AG08395 (cell line): Measurements from ENCODE around the gene EMC1.
A peak's percentile ranks its signal among the peaks of the same experiment; 100 is the strongest.
"Not testable (repeated sequence)": the region's sequence is repeated elsewhere in the genome, so short reads cannot be mapped to it uniquely, and the experiment has no call there.

Source experiments
- DNase-seq: peaks from one replicate; pipeline ENCODE4 v3.0.0; 2012; ENCODE audit warnings: mixed read lengths, low spot score

The EMC1 gene

GRCh38 chr1:19216585-19216984 lies 34.7 kb downstream of the EMC1 start:
- DNase-seq, result not testable (repeated sequence)

- DNase-seq, result no peak
These were observed 37.7 kb downstream of the EMC1 start for GRCh38 chr1:19213580-19213979.

DNA sequence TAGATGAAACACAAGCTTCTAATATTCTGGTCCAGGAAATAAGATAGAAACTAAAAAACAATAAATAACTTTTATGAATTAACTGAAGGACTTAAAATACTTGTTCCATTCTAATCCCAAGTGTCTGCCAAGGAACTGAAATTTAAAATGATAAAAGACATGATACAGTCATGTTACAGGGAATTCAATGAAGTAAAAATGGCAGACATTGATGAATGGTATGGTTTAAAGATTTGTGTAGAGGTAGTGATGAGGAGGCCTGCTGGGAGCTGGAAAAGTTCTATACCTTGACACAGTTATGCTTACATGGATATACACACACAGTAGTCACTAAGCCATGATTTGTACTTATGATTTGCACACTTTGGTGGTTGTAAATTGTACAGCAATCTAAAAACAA lies 39.2 kb downstream of the EMC1 start:
- no peak for DNase-seq

- DNase-seq, result no peak
These were observed 40.4 kb downstream of the EMC1 start for GRCh38 chr1:19210772-19211549.

DNA sequence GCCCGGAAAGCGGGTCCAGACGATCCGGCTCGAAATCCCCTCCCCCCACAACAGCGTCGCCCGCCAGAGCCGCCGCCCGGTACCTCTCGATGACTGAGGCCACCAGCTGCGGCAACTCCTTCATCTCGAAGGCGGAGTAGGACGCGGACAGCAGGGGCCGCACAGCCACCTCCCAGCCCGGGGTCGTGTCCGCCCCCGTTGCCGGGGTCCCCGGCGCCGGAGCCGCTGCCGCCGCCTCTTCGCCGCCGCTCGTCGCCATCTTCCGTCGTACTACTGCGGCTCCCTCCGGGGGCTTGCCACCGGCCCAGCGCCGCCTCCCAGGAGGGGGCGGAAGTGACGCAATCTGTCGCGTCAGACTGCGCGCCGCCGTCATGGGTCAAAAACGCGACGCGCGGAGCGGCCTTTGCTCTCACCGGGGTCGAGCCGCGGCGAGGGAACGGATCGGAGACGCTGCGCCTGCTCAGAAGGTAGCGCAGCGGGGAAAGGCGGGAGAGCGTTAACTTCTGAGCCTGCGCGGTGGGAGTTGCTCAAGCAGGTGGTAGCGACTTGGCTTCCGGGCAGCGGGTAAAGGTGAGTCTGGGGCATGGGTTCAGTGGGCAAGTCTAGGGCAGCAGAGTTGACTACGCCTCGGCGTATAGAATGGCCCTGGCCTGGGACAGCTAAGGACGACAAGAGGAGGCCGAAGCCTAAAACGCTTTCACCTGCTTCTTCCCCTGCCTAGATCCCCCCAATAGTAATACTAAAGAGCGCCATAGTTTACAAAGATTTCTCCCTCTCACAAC lies 41.1 kb downstream of the EMC1 start, which contains the start of gene UBR4:
UBR4 (minus strand) TSS at position 277 of the 782 bp plus-strand sequence; CDS start at position 259, 18 bp downstream.
- DNase-seq, result peak; percentile 95

DNA sequence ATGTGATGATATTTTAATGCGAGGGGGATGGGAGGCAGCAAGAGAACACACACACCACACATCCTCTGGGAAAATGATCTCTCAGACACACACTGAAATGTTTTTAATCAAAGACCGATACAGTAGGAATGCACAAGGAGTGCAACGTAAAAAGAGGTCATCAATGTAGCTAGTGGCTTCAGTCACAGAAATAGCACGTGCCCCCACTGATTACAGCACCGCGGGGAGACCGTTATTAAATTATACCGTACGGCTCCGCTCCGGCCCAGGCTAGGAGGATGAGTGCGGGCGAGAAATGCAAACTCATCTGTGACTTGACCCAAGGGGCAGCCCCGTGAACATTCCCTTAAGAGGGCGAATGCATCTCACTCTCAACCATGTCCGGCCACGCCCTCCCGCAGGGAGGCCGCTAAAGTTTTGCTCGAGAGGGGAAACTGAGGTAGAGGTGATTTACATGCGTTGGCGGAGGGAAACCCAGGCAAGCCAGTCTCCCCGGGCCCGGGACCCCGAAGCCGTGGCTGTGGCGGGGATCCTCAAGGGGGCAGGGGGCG lies 41.8 kb downstream of the EMC1 start:
- DNase-seq, result no peak

DNA sequence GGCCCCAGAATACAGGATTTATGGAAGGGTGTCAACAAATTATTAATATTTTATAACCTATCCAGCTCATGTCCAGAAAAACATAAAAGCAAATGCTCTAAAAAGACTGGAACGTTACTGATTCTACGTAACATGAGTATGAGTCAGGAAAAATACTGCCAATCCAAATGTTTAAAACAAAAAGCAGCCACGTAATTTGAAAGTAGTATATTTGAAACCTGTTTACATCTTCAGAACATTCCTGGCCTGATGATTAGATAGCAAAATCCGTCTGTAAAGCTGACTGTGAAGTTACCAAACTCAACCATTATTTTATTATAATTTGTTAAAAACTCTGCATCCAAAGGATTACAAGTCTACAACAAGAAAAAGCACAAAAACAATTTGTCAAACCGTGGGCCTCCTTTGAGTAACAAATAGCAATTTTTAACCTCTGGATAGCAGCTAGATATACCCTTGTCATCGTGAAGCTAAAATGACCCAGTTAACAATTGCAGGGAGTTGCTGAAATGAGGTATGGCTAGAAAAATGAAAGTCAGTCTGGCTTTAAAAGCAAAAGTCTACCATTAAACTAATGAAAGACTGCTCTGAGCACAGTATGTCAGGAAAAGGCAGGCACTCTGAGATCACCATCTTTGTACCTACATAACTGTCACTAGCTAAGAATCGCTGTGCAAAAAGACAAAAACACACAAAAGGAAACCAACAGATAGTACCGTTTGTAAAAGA lies 42.5 kb downstream of the EMC1 start:
- peak; percentile 29 for DNase-seq

DNA sequence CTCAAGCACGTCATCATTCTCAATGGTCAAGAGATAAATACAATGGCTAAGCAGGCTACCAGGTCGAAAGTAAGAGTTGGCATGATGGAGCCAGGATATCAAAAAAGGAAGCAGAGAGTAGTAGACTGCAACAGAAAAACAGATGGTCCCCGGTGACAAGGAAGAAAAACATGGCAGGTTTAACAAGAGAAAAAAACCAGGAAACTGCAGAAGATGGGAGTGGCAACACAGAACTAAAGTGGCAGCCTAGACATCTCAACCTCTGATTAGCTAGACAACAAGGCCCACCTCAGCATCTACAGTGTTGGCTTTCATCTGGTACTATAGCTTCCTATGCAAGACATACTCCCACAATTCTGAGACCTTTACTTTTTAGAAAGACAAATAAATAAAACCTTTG lies 44.4 kb downstream of the EMC1 start:
- DNase-seq, result no peak

DNA sequence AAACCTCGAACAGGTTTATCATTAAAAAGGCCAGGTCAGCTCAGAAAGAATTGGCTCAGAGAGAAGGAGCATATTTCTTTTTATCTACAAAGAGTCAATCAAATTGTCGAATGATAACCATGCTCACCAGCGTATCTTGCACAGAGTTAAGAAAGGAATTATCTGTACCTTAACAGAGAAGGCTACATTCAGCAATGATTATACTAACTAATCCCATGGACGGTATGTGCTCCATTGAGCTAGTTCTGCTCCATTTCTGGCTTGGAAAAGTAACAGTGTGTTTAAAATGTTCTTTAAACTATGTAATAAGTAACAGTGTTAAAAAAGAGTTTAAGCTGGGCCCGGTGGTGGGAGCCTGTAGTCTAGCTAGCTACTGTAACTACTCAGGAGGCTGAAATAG lies 45.5 kb downstream of the EMC1 start:
- DNase-seq, result no peak

- DNase-seq, result no peak
These were observed 45.9 kb downstream of the EMC1 start for GRCh38 chr1:19205403-19205802.

GRCh38 chr1:19204446-19205266 lies 46.7 kb downstream of the EMC1 start:
- no peak for DNase-seq

DNA sequence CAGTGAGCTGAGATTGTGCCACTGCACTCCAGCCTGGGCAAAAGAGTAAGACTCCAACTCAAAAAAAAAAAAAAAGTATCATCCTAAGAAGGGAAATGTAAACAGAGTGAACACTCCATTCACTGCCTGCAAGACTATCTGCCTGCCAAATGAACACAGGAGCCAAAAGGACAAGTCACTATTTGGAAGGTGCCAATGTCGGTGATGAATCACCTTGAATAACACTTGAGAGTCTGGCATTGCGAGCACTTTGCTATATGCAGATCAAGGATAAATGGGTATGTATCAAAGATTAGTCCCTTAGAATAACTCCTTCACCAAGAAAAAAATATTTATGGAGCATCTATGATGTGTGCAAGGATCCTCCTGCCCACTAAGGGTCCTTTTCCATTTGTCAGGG lies 47.9 kb downstream of the EMC1 start:
- DNase-seq, result peak; percentile 73

DNA sequence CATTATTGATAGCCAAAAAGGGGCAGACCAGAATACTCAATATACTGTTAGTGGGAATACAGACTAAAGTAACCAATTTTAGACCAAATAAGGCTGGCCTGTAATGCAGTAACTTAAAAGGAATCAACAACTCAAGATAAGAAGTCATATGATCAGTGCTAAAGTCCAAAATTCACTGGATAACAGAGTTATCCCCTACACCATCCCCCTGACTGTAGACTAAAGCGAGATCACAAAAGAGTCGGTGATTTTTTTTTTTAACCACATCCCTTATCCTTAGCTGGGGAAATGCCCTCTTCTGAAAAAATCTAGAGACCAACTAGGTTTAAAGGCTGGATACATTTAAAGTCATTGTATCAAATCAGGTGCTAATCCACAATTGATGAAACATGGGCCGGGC lies 48.9 kb downstream of the EMC1 start:
- DNase-seq, result no peak

DNA sequence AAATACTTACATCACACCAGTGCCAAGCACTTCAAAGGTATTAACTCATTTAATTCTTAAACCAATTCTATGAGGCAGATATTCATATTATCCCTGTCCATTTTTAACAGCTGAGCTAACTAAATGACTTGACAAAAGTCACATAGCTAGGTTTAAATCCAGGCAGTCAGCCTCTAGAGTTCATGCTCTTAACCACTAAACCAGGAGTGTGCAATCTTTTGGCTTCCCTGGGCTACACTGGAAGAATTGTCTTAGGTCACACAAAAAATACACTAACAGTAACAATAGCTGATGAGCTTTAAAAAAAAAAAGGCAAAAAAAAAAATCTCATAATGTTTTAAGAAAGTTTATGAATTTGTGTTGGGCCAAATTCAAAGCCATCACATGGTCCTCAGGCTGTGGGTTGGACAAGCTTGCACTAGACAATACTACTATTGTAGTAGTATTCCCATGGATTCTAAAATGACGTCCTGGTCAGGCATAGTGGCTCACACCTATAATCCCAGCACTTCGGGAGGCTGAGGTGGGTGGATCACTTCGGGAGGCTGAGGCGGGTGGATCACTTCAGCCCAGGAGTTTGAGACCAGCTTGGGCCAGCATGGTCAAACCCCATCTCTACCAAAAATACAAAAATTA lies 51.2 kb downstream of the EMC1 start:
- no peak for DNase-seq

DNA sequence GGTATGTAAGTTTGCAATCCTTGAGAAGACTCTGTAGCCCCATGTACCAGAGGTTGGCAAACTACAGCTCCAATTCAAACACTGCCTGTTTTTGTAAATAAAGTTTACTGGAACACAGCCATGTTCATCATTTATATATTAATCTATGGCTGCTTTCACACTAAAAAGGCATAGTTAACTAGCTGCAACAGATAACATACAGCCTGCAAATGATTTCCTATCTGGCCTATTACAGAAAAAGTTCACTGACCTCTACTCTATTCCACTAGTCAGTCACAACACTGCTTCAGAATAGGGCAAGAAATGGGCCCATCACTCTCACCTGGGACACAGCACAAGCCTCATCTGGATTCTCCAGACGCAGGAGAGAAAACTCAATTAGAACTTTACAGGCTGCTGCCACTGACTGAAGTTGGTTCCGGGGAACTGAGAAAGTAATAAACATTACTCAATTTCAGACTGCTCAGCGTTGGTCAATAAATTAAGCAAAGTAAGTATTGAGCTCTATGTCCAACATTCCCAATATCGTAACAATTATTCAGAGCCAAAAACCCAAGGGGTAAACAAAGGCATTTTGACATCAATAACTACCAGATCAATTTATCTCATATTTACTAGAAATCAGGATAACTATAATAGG lies 51.9 kb downstream of the EMC1 start:
- no peak for DNase-seq

DNA sequence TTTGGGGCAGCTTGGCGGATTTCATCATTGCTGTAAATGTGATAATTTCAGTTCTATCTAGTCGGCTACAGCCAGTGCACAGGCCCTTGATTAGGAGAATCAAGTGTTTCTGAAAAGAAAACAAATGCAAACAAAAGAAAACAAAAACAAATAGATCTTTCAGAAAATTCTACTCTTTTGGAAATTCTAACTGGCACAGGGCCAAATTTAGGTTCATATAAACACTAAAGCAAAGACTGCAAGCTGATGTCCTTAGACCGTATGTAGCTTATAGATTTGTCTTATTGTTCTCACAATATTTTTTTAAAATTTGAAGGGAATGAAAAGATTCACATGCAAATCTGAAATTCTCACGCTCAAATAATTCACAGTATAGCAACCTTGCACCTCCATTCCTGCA lies 52.5 kb downstream of the EMC1 start:
- no peak for DNase-seq

- DNase-seq, result no peak
These were observed 53.5 kb downstream of the EMC1 start for GRCh38 chr1:19197845-19198244.

DNA sequence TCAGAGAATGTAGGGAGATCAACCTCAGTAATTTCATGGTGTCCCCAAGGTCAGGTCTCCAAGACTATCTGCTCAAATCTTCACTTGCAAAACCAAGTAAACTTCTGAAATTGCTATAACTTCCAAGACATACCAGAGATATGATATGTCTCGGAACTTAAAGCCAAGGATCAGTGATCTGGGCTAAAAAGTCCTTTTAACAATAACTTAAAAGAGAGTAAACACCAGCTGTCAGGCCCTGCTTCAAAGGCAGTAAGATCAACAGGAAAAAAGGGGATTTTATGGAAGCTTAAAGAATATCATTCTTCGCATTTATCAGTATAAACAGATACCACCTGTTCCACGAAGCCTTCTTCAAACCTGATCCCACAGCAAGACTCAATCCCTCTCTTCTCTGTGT lies 55.0 kb downstream of the EMC1 start:
- no peak for DNase-seq

DNA sequence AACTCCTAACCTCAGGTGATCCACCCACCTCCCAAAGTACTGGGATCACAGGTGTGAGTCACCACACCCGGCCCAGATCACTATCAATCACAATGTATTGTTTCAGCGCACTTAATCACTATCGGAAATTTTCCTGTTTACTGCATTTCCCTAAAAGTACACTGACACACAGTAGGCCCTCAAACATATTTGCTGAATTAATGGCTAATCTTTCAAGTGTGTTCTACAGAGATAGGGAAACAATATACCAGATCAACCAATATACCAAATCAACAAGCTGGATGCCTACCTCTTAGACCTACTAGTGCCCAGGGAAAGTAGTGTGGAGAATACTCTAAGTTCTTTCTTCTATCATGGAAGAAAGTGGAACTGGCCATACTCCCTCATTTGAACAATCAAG lies 58.3 kb downstream of the EMC1 start:
- DNase-seq, result no peak

DNA sequence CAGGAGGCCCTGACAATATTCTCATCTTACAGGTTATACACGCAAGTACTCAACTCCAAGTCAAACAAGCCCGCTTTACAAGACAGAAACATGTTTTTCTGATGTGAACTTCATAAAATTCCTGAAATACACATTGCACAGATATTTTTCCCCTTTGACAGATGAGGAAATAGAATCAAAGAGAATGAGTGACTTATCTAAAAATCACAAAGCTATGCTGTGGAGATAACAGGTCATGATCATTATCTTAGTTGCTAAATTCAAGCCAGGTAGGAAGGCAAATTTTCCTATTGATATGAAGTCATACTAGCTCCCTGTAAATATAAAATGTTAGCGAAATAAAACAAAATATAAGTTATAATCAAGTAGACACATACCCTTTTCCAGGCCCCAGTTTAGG lies 59.5 kb downstream of the EMC1 start:
- no peak for DNase-seq

DNA sequence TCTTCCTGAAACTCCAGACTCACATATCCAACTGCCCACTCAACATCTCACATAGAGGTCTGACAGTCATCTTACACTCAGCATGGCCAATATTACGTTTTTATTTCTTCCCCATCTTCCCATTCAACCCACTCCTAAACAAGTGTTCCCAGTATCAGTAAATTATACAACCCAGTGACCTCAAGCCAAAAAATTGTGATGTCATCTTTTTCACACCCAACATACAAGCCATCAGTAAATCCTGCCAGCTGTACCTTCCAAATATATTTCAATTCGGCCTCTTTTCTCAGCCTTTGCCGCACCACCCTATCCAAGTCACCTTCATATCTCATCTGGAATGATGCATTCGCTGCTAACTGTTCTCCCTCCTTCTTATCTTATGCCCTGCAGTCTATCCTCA lies 60.9 kb downstream of the EMC1 start:
- no peak for DNase-seq
